Panc1 (cell line): ENCODE results near the gene ANXA3. TPM values are rescaled to one million over a fixed set of nuclear protein-coding genes. Genes with fewer than 3 reads are reported as not detected.

Experiments
- ATAC-seq: fragments of 200-7000 bp; cut with Tn5 transposase; 2 replicates; pipeline ENCODE4 v1.9.1; 2020; ENCODE audit warnings: mild to moderate bottlenecking, moderate library complexity
- BruUV-seq: library from RNA; stranded (reverse); fragments of 400-500 nt; replicated peaks from 2 replicates; lab custom pipeline; 2021; lab: Mats Ljungman, UMichigan
- CTCF ChIA-PET: fragments of 300-600 bp; sonication (Branson Sonifier 250); formaldehyde crosslinking; loops from one replicate; lab custom pipeline; 2022; ENCODE audit warnings: antibody characterized with exemption; lab: Charles Lee
- POLR2A ChIA-PET: fragments of 300-600 bp; sonication (Branson Sonifier 250); formaldehyde crosslinking; loops from one replicate; lab custom pipeline; 2022; ENCODE audit warnings: antibody characterized with exemption; lab: Charles Lee
- DNase-seq: peaks from one replicate; pipeline ENCODE4 v3.0.0-alpha.2; 2010; ENCODE audit warnings: low read depth, low spot score
- H3K27ac ChIP-seq: 2 replicates; pipeline ENCODE4 v1.5.1; 2011; ENCODE audit warnings: mild to moderate bottlenecking, low read length, inconsistent platforms
- H3K27me3 ChIP-seq: fragments of 200-500 bp; sonication (Bioruptor generic); 2 replicates; pipeline ENCODE4 v1.6.0; 2014; ENCODE audit warnings: low read length, inconsistent platforms; ENCODE audit not compliant: control insufficient read depth, insufficient read depth
- H3K36me3 ChIP-seq: fragments of 200-500 bp; sonication (Bioruptor generic); 2 replicates; pipeline ENCODE4 v1.5.1; 2014; ENCODE audit warnings: inconsistent platforms, mild to moderate bottlenecking, low read length, moderate library complexity; ENCODE audit not compliant: control insufficient read depth, insufficient read depth
- H3K4me1 ChIP-seq: 2 replicates; pipeline ENCODE4 v1.5.1; 2011; ENCODE audit warnings: inconsistent platforms, mild to moderate bottlenecking, low read length, moderate library complexity; ENCODE audit not compliant: control insufficient read depth, insufficient read depth
- H3K4me3 ChIP-seq, 2 experiments: 2 replicates each; pipeline ENCODE4 v1.5.1; 2011 to 2012; ENCODE audit warnings: low read depth in 2 of 2, low read length in 2 of 2, mild to moderate bottlenecking in 2 of 2, inconsistent platforms in 1 of 2, moderate library complexity in 1 of 2
- H3K9me3 ChIP-seq: fragments of 200-500 bp; sonication (Bioruptor generic); 2 replicates; pipeline ENCODE4 v1.5.1; 2014; ENCODE audit warnings: low read depth, mild to moderate bottlenecking, inconsistent platforms, low read length, moderate library complexity; ENCODE audit not compliant: control insufficient read depth, insufficient read depth
- POLR2AphosphoS5 ChIP-seq: IDR thresholded peaks from 2 replicates; pipeline ENCODE4 v1.6.1; 2012; ENCODE audit warnings: mild to moderate bottlenecking, low read depth, low read length, moderate library complexity
- SIN3A ChIP-seq: IDR thresholded peaks from 2 replicates; pipeline ENCODE4 v1.6.1; 2012; ENCODE audit warnings: low read depth, mild to moderate bottlenecking, low read length, moderate library complexity, borderline replicate concordance; ENCODE audit not compliant: insufficient read depth
- TCF7L2 ChIP-seq: IDR thresholded peaks from 2 replicates; pipeline ENCODE4 v1.6.1; 2011; ENCODE audit warnings: mild to moderate bottlenecking, low read depth, low read length, inconsistent platforms
- in situ Hi-C: cut with HindIII; loops from 2 replicates; pipeline ENCODE4 v1.10.0; 2016; ENCODE audit warnings: low sequenced_read_pairs, low pct_unique_long_range_greater_than_20kb
- intact Hi-C: fragments of 100-400 bp; cut with micrococcal nuclease; formaldehyde crosslinking; loops from one replicate; pipeline ENCODE4 v1.10.0; 2022; ENCODE audit not compliant: unreplicated experiment
- total RNA-seq: library from RNA; stranded (reverse); gene quantifications from one replicate; pipeline ENCODE4 v1.2.1, GENCODE V29; 2021; ENCODE audit not compliant: unreplicated experiment
- TF ChIP-seq, protein P1 (sequence below), 2 experiments: IDR thresholded peaks; 2 replicates each; pipeline ENCODE4 v1.6.1; 2011 to 2012; ENCODE audit warnings: low read depth in 2 of 2, control low read depth in 1 of 2, low read length in 1 of 2, mild to moderate bottlenecking in 1 of 2, moderate library complexity in 1 of 2; ENCODE audit not compliant: insufficient read depth in 1 of 2
- TF ChIP-seq, protein P2 (sequence below): fragments of 450-650 bp; IDR thresholded peaks from 2 replicates; pipeline ENCODE4 v1.5.1; 2017; ENCODE audit warnings: mild to moderate bottlenecking

Gene ANXA3
- total RNA-seq, 1 experiment from 2014 or later: 1.5 TPM

DNA sequence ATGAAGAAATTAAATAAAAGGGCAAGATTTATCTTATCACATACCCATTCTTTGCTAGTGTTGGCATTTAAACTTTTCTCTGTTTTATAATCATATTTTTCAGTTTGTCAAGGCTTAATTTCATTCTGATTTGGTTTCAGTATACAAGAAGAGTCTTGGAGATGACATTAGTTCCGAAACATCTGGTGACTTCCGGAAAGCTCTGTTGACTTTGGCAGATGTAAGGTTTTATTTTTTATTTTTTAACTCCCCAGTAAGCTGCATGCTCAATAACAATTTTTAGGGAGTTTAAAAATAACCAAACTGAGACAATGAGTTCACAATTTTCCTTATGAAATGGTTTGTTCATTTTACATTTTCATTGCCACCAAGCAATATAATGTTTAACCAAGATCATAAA is 39.8 kb downstream of the ANXA3 start:
- BruUV-seq: no TSS peak
- ChIA-PET CTCF (no interaction called here), POLR2A (no interaction called here)
- in situ Hi-C loops: no loop called here
- Histone ChIP-seq H3K27me3 (no peaks in the 10 kb centered on the region), H3K27ac (no peak overlapping the region), H3K36me3 (no peaks in the 10 kb centered on the region), H3K4me3 (no peak overlapping the region), H3K4me1 (no peaks in the 10 kb centered on the region), H3K9me3 (no peaks in the 10 kb centered on the region)
- ATAC-seq: no peak
- TF ChIP-seq SIN3A (no peak), TCF7L2 (no peak), POLR2AphosphoS5 (no peak)
- TF ChIP-seq, protein P1, sequence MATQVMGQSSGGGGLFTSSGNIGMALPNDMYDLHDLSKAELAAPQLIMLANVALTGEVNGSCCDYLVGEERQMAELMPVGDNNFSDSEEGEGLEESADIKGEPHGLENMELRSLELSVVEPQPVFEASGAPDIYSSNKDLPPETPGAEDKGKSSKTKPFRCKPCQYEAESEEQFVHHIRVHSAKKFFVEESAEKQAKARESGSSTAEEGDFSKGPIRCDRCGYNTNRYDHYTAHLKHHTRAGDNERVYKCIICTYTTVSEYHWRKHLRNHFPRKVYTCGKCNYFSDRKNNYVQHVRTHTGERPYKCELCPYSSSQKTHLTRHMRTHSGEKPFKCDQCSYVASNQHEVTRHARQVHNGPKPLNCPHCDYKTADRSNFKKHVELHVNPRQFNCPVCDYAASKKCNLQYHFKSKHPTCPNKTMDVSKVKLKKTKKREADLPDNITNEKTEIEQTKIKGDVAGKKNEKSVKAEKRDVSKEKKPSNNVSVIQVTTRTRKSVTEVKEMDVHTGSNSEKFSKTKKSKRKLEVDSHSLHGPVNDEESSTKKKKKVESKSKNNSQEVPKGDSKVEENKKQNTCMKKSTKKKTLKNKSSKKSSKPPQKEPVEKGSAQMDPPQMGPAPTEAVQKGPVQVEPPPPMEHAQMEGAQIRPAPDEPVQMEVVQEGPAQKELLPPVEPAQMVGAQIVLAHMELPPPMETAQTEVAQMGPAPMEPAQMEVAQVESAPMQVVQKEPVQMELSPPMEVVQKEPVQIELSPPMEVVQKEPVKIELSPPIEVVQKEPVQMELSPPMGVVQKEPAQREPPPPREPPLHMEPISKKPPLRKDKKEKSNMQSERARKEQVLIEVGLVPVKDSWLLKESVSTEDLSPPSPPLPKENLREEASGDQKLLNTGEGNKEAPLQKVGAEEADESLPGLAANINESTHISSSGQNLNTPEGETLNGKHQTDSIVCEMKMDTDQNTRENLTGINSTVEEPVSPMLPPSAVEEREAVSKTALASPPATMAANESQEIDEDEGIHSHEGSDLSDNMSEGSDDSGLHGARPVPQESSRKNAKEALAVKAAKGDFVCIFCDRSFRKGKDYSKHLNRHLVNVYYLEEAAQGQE (IDR thresholded peaks at IDR 0.05; ENCODE audit: insufficient read depth in 1 of 2, low read depth in 2 of 2, low read length in 1 of 2): no peak
- TF ChIP-seq, protein P2, sequence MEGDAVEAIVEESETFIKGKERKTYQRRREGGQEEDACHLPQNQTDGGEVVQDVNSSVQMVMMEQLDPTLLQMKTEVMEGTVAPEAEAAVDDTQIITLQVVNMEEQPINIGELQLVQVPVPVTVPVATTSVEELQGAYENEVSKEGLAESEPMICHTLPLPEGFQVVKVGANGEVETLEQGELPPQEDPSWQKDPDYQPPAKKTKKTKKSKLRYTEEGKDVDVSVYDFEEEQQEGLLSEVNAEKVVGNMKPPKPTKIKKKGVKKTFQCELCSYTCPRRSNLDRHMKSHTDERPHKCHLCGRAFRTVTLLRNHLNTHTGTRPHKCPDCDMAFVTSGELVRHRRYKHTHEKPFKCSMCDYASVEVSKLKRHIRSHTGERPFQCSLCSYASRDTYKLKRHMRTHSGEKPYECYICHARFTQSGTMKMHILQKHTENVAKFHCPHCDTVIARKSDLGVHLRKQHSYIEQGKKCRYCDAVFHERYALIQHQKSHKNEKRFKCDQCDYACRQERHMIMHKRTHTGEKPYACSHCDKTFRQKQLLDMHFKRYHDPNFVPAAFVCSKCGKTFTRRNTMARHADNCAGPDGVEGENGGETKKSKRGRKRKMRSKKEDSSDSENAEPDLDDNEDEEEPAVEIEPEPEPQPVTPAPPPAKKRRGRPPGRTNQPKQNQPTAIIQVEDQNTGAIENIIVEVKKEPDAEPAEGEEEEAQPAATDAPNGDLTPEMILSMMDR: no peak
- intact Hi-C loops: no loop called here
- no peak for DNase-seq

DNA sequence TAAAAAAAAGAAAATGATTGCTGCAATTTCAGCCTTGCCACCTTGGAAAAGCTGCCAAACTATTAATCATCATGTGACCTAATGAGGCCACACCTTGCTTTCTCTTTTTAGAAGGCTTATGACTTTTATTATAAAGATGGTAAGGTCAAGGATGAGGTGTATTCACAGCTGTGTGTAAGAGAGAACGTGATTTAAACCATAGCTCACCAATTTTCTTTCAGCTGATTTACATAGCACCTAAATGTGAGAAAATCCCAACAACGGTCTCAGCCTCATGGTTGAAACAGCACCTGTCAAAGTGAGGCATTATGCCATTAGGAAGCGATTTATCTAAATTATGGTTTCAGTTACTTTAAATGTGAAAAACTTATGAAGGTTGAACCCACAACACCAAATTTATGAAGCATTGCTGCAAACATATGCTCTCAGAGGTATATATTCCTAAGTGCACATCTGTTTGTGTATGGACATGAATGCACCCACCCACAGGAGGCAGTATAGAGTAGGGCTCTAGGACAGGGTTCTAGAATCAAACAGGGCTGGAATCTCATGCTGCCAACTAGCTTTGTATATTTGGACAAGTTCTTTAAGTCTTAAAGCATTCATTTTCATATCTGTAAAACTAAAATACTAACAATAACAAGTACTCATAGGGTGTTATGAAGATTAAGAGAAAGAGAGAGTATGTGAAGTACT is 40.7 kb downstream of the ANXA3 start:
- no TSS peak for BruUV-seq
- intact Hi-C loops: no loop called here
- TF ChIP-seq, protein P2: peak; percentile 23; the same call in 1 of the 2 replicates
- no peak for TF ChIP-seq POLR2AphosphoS5
- in situ Hi-C loops: no loop called here
- Histone ChIP-seq H3K36me3 (no peaks in the 10 kb centered on the region), H3K4me1 (no peaks in the 10 kb centered on the region), H3K27ac (no peak overlapping the region), H3K4me3 (no peak overlapping the region), H3K27me3 (no peaks in the 10 kb centered on the region), H3K9me3 (no peaks in the 10 kb centered on the region)
- DNase-seq (no peak), ATAC-seq (no peak)
- ChIA-PET POLR2A (no interaction called here), CTCF (no interaction called here)
